Activated CD4-positive, alpha-beta T cell treated with anti-CD3 and anti-CD28 coated beads, Interleukin-2, amount 50 U/mL, for 48 hours (primary cell): ENCODE data around the gene SLC41A3.
A peak's percentile ranks its signal among the peaks of the same experiment; 100 is the strongest.

Experiments
- DNase-seq, 2 experiments: peaks; one replicate each; pipeline ENCODE4 v3.0.0-alpha.2; 2020

SLC41A3 gene

GRCh38 chr3:126083913-126084767 is at the start of gene SLC41A3:
Gene SLC41A3, minus strand, starts transcription at chr3:126084124. Its CDS starts 15,905 bp downstream, at chr3:126068219.
- peak; percentile 90 to 93 for DNase-seq

DNA sequence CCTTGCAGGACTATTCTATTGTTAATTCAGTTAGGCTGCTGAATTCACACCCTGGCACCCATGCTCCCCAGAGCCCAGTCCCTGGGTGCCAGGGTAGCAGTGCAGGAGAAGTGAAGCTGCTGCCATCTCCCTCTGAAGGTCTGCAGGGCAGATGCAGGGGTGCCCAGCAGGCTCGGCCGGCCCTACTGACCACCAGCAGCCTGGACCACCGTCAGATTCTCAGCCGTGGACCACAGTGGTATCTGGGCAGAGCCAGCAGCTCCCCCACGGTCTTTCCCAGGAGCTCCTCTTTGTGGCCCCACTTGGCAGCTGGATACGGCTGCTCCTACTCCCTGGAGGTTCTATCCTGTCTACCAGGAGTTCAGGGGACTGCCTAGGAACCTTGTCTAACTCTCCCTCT is 49.7 kb upstream of the SLC41A3 start:
- DNase-seq: no peak

GRCh38 chr3:126132751-126133511 is 49.0 kb upstream of the SLC41A3 start:
- DNase-seq: no peak

DNA sequence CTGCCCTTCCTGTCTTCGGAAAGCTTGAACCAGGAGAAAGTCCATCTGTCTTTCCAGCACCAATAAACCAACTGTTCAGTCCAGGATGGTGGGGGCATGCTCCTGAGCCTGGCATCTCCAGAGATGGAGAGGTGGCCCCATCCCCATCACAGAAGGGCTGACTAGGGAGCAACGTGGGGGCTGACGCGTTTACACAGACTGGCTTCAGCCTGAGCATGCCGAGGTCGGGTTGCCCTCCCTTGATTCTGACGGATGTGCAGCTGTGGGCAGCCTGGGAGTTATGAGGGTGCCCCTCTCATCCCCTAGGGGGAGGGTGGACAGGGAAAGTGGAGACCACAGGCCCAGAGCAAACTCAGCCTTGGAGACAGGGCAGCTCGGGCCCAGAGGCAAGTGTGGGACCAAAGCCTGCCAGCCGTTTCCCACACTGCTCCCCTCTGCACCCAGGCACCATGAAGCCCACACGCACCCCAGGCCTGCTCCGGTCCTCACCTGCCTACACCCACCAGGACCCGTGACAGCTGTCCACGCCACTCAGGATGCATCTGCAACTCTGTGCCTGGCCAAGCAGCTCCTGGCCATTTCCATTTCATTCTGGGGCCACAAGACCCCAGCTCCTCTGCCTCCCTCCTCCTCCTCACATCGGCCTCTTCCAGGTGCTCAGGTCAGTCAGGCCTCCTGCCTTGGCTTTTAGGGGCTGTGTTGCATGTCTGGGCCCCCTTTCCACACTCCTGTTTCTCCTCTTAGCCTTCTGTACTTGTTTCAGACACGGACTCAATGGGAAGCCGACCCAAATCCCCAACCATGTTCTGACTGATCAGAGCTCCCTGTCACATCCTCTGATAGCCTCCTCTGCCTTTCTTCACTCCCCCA is 48.2 kb upstream of the SLC41A3 start:
- DNase-seq: no peak

DNA sequence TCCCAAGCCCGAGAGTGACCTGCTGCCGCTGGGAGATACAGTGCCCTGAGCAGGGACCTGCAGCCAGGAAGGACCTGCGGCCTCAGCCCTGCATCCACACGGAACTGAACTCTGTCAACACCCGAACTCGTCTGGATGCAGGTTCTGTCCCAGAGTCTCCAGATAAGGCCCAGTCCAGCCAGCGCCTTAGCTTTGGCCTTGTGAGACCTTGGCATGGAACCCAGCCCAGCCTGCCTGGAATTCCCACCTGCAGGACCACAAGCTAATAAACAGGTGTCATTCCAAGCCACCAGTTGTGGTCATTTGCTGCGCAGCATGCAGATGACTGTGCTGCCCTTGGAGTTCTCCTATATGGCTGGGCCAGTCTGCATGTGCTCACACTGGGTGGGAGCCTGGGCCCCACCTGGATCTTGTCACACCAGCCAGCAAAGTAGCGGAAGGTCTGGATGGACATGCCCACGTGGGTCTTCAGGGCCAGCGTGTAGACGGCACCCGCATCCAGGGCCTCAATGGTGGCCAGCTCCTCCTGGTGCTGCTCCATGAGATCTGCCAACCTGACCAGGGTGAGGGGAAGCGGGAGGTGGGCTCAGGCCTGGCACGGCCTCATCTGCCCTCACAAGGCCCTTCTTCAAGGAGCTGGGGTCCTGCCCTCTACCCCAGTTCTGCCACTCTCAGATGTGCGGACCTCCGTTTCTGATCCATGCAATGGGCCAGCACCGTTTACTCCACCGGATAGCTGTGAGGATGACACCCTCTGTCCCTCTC is 47.2 kb upstream of the SLC41A3 start:
- no peak for DNase-seq

DNA sequence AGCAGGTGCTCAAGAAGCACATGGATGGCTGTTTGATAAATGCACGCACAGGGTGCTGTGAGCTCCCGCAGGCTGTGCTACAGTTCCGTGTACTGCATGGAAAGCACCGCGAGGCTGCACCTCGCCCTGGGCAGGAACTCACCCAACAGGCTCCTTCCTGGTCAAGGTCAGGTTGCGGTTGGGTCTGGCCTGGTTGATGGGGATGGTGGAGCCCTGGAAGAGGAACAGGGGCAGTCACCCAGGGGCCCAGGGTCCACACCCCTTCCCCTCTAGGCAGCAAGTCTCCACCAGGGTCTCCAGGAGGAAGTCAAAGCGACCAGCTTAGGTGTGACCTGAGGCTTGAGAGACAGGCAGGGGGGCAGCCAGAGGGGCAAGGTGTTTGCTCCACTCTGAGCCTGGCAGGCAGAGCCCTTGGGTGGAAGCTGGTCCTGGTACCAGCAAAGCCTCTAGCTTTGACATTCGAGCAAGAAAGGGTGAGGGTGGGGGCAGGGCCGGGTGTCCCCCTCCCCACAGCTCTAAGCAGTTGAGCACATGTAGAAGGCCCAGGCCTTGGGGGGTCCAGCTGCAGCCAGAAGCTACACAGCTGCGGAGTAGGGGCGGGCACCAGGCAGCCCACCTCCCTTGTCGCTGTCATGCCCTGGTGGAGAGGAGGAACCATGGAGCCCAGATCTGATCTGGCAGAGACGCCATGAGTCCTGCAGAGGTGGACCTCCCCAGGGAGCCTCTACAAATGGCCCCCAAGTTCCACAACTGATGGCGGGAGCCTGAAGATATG is 46.3 kb upstream of the SLC41A3 start:
- DNase-seq: no peak

DNA sequence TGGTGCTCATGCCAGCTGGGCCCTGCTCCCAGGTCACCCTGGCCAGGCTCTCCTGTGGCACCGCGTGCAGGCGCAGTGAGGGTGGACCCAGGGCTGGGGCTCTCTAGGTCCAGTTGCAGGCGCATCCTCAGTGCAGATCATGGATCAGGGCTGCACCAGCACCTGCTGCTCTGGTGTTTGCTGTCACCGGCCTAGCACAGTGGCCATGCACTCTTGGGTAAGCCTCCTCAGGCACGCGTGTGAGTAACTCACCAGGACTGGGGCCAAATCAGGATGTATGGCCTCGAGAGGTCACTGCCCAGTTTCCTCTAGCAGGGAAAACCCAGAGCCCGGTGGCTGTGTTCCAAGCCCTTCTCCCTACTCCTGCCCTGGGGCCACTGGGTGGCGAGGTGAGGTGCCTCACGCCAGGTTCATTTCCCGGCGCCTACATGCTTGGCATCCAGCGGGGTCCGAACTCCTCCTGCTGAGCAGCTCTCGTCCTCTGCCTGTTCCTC is 45.5 kb upstream of the SLC41A3 start:
- DNase-seq: no peak

DNA sequence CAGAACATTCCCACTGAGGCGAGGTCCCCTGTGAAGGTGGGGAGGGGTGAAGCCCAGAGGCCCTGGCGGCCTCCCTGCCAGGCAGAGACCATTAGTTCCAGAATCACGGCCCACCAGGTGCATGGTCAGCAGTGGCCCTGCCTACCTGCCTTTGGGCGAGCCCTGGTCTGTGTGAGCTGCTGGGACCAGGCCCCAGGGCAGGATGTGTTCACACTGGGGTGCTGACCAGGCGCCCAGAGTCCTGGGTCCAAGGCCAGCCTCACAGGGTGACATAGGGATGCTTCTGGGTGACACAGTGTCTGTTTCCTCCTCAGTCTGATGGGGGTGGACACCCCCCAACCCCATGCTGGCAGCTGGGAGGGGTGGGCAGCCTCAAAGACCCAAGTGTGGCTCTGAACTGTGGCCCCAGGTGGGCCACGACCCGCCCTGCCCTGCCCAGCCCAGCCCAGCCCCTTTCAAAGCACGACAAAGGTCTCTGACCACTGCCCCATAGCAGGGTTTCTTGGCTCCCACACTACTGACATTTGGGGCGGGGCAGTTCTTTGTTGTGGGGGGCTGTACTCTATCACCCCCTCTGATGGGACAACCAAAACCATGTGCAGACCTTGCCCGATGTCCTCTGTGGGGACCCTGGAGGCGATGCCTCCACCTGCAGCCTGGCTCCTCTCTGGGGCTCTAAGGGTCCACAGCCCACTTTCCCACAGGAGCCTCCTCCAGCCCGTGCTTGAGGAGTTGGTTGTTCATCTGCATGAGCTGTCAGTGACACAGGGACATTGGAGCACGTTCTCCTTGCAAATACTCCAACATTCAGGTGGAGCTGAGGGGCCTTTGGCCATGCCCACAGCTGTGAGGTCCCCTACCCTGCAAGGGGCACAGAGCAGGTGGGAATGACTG is 44.8 kb upstream of the SLC41A3 start:
- no peak for DNase-seq

DNA sequence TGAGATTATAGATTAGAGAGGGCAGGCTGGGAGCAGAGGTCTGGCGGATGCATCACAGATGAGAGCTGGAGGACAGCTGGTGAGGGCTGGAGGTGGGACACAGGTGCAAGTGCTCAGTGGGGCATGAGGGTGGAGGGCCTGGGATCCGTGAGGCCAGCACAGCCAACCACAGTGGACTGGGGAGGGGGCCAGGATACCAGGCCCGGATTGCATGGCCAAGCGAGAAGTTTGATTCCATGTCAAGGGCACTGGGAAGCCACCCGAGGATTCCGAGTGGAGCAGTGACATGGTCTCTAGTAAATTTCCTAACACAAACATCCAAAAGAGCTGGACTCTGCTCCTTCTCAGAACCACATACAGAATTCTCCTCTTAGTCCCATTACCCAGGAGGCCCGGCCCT is 44.0 kb upstream of the SLC41A3 start:
- DNase-seq: no peak

DNA sequence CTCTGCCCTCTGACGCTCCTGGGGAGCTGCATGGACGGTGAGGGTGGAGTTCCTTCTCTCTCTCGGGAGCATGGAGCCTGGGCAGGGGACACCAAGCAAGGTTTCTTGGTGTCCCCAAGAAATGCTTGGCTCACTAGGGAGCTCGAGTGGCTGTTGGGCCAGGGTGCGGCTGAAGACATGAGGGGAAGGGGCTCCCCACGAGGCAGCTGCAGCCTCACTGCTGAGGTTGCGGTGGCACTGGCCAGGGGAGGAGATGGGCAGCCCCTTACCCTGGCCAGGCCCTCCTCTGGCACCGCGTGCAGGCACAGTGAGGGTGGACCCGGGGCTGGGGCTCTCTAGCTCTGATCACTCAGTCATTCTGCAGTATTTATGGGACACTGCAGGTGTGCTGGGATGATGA is 43.5 kb upstream of the SLC41A3 start:
- no peak for DNase-seq

- DNase-seq: no peak
Observed at GRCh38 chr3:126126811-126127431, 43.0 kb upstream of the SLC41A3 start.

DNA sequence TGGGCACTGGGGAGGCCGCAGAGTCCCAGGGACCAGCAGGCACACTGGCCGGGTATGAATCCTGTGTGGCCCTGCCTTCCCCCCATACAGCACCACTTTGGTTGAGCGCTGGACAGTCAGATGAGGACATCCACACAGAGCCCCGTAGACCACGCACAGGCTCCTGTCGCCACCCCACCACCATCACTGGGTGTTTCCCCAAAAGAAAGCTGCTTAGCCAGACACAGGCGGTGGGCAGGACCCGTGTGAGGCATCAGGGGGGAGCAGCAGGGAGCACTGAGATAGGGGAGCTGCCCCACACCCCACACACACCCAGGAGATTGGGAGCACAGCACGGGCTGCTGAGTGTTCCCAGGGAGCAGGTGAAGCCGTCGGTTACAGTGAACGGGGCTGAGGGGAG is 42.4 kb upstream of the SLC41A3 start:
- DNase-seq: no peak

DNA sequence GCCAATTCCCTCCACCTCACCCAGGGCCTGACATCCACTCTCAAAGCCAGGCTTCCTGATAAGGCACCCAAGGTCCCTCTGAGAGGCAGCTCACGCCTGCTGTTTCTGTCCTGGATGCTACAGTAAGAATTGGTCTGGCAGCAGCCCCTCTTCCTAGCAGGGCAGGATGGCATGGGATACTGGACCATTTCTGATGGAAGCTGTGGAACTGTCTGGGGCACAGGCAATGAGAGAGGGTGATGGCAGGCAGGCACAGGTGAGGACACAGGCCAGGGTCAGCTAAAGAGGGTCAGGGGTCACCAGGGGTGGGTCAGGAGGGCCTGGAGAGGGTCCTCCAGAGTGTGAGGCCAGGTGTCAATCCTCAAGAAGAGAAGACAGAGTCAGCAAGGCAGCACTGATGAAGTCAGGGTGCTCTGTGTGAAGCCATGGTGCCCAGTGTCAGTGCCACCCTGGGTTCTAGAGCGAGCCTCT is 41.9 kb upstream of the SLC41A3 start:
- DNase-seq: no peak

DNA sequence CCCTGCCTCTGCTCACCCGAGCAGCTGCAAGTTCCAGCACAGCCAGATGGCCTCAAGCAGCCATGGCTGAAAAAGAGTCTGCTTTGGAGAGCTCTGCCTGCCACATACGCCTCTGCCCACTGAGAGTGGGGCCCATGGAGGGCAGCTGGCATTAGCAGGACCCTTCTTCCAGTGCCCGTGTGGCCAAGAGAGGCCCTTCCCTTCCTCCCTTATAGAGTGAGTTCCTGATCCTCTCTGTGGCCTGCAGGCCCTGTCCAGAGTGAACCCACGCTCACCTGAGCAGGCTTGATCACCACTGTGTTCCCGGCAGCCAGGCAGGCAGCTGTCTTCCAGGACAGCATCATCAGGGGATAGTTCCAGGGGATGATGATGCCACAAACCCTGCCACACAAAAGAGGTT is 41.4 kb upstream of the SLC41A3 start:
- no peak for DNase-seq

DNA sequence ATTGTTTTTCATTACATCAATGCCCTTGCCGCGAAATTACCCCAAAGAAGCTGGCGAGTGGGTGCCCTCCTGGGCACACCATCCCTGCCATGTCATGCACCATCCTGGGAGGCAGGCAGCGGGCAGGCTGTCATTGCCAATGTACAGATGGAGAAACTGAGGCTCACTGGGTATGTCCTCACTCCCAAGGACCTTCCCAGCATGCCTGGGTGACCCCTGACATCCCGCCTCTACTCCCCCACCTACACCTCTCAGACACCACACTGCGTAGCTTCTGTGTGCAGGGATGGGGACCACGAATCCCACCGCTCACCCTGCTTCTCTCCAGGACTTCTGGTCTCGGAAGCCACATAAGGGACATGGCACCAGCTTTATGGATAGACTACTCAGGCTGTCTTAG is 41.0 kb upstream of the SLC41A3 start:
- DNase-seq: no peak

DNA sequence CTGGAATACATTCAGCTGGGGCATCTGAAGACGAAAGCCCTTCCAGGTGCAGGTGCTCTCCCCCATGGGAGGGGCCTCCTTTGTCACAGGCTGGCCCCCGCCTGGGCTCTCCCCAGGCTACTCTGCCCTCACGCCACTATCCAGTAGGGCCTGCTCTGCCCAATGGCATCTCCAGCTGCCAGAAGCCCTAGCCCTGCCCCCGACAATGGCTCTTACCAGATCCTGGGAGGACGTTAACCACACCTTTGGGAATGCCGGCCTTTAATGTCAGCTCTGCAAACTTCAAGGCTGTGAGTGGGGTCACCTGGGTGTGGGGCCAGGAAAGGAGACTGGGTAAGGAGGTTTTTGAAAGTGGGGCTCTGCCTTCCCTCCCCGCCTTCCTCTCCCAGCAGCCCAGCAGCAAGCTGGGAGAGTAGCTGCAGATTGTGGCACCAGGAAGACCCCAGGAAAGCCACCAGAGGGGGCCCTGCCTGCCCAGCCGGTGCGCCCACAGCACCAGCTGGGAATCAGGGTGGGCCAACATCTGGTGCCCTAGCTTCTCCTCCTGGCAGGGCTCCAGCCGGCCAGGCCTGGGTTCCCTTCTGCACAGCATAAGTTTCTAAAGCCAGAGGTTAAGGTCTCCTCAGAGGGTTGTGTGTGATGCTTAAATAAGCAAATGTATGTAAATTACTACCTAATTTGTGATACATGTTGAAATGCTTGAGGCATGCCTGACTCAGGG is 40.4 kb upstream of the SLC41A3 start:
- no peak for DNase-seq

- no peak for DNase-seq
Observed at GRCh38 chr3:126121632-126122031, 37.7 kb upstream of the SLC41A3 start.

- DNase-seq: no peak
Observed at GRCh38 chr3:126121074-126121473, 37.1 kb upstream of the SLC41A3 start.

DNA sequence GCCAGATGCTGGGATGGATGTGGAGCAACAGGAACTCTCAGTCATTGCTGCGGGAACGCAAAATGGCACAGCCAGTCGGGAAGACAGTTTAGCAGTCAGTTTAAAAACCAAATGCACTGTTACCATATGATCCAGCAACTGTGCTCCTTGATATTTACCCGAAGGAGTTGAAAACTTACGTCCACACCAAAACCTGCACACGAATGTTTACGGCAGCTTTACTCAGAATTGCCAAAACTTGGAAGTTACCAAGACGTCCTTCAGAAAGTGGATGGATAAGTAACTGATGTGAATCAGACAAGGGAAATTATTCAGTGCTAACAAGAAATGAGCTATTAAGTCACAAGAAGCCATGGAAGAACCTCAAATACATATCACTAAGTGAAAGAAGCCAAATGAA is 36.1 kb upstream of the SLC41A3 start:
- no peak for DNase-seq
